Fibroblast of villous mesenchyme (primary cell): ENCODE results near the gene FRMD4B. TPM values are rescaled to one million over a fixed set of nuclear protein-coding genes. Genes with fewer than 3 reads are reported as not detected.
A peak's percentile ranks its signal among the peaks of the same experiment; 100 is the strongest.

Source experiments
- DNase-seq: peaks from one replicate; pipeline ENCODE4 v3.0.0-alpha.2; 2010; ENCODE audit warnings: low read depth
- H3K4me3 ChIP-seq: 2 replicates; pipeline ENCODE4 v1.5.1; 2011; ENCODE audit warnings: low read depth, mild to moderate bottlenecking, low read length
- CTCF ChIP-seq: IDR thresholded peaks from 2 replicates; pipeline ENCODE4 v1.5.1; 2012; ENCODE audit warnings: low read depth, mild to moderate bottlenecking, low read length; ENCODE audit not compliant: insufficient read depth
- total RNA-seq: library from RNA; depleted of rRNA; stranded (reverse); fragments of >200 nt; gene quantifications from 2 replicates; pipeline ENCODE4 v1.2.3, GENCODE V29; 2012

The FRMD4B gene
- total RNA-seq, 1 donor, result under 0.01 TPM

GRCh38 chr3:69246612-69247011, 139.3 kb downstream of the FRMD4B start:
- DNase-seq, result no peak
- TF ChIP-seq CTCF, result no peak
- H3K4me3 ChIP-seq, result no peak overlapping the region

GRCh38 chr3:69244039-69244438, 141.8 kb downstream of the FRMD4B start:
- no peak for TF ChIP-seq CTCF
- DNase-seq, result no peak

GRCh38 chr3:69241769-69242168, 144.1 kb downstream of the FRMD4B start:
- no peak for TF ChIP-seq CTCF
- H3K4me3 ChIP-seq, result no peak overlapping the region
- no peak for DNase-seq

More at GRCh38 chr3:69244039-69244438, 141.8 kb downstream of the FRMD4B start:
- no peak overlapping the region for H3K4me3 ChIP-seq

- TF ChIP-seq CTCF, result no peak
- DNase-seq, result peak; percentile 26
- no peak overlapping the region for H3K4me3 ChIP-seq
These were observed 145.0 kb downstream of the FRMD4B start for GRCh38 chr3:69240651-69241568.

- DNase-seq, result no peak
- H3K4me3 ChIP-seq, result no peak overlapping the region
- TF ChIP-seq CTCF, result no peak
These were observed 146.8 kb downstream of the FRMD4B start for GRCh38 chr3:69239063-69239462.

GRCh38 chr3:69236812-69237707, 148.8 kb downstream of the FRMD4B start:
- peak; percentile 2 for TF ChIP-seq CTCF
- H3K4me3 ChIP-seq, result peak overlapping the region; percentile 36
- DNase-seq, result no peak
